Diencephalon (tissue), 1 donor: ENCODE results near the gene TMEM169. TPM values are rescaled to one million over a fixed set of nuclear protein-coding genes. Genes with fewer than 3 reads are reported as not detected.

Experiments used
- total RNA-seq: library from RNA; depleted of rRNA; stranded (reverse); fragments of >200 nt; gene quantifications from one replicate; pipeline ENCODE4 v1.2.3, GENCODE V29; 2014

The TMEM169 gene, protein sequence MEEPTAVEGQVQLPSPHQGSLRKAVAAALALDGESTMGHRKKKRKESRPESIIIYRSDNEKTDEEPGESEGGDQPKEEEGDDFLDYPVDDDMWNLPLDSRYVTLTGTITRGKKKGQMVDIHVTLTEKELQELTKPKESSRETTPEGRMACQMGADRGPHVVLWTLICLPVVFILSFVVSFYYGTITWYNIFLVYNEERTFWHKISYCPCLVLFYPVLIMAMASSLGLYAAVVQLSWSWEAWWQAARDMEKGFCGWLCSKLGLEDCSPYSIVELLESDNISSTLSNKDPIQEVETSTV
- total RNA-seq = 30.7 TPM

DNA sequence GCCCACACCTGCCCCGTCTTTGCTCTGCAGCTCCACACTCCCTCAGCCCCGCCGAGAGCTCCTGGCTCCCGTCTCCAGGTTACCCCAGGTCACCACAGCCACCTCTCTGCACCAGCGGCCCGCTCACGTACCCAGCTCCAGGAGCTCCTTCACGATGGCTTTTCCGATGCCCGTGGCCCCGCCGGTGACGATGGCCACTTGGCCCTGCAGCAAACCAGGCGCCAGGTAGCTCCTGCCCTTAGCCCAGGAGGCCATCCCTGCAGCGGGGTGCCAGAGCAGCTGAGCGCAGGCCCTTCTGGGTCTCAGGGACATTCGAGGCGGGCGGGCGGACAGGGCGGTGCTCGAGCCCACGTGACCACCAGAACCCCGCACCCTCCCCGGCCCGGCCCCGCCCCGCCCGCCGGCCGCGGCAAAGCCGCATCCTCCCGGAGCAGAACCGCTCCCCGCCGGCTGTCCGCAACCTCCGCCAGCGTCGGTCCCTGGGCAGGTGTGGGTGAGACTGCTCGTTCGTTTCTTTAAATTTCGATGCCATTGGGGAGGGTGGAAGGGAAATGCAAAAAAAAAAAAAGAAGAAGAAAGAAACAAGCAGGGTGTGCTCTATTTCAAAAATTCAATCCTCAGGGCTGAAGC, at the start of gene TMEM169, which contains the start of gene PECR:
TMEM169 (plus strand) TSS at position 433 of the 630 bp plus-strand sequence. CDS start 14,045 bp downstream, outside the sequence.
PECR (minus strand) TSS at position 323 of the 630 bp plus-strand sequence; CDS start at position 255, 68 bp downstream.

DNA sequence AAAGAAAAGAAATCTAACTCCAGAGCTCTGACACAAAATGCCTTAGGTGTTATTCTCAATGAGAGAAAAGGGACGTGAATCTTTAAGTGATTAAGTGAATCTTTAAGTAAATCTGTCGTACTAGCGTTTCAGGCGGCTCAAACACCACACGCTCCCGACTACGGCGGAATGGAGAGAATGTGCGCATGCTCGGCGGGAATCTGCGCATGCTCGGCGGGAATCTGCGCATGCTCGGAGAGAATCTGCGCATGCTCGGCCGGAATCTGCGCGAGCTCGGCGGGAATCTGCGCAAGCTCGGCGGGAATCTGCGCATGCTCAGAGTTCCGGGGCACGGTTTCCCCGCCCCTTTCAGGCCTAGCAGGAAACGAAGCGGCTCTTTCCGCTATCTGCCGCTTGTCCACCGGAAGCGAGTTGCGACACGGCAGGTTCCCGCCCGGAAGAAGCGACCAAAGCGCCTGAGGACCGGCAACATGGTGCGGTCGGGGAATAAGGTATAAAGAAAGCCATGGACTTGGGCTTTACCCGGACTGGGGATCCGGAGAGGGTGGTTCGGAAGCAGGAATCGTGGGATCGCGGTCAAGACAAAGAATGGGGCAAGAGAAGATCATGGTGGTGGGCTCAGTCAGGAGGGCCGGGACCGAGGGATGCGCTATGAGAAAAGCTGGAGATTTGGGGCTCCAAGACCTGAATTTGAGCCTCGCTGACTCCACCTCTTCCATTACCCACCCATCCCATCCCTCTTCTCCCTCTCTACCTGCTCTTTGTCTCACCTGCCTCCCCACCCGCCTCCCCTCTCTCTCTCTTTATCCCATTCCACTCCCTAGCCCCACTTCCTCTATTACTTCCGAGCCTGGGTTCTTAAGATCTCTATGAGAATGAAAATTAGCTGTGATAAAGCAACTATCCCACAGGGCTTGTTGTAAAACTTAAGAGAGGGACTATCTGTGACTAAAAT, 27.5 kb downstream of the TMEM169 start, which contains the start of gene XRCC5:
XRCC5 (plus strand) TSS at position 382 of the 955 bp plus-strand sequence; CDS start at position 471, 89 bp downstream.

Other genes starting within 250 kb of the TMEM169 start
- gene MREG, start 68.4 kb upstream of the TMEM169 start, total RNA-seq = 4.6 TPM
- gene PECR, start 110 bp upstream of the TMEM169 start, total RNA-seq = 29.3 TPM
- 335 TPM for gene XRCC5, start 27.4 kb downstream of the TMEM169 start, total RNA-seq